RWPE1 (cell line): ENCODE data around the gene PRKAR2B.
A peak's percentile ranks its signal among the peaks of the same experiment; 100 is the strongest.
"Not testable (repeated sequence)": the region's sequence is repeated elsewhere in the genome, so short reads cannot be mapped to it uniquely, and the experiment has no call there.

ENCODE experiments used
- CTCF ChIA-PET: fragments of 350-600 bp; sonication (Branson Sonifier 250); formaldehyde crosslinking; extraction: SDS; loops from one replicate; lab custom pipeline; 2021; lab: Yijun Ruan, JAX
- POLR2A ChIA-PET: fragments of 400-600 bp; formaldehyde crosslinking; extraction: SDS; loops from one replicate; lab custom pipeline; 2020; ENCODE audit warnings: antibody characterized with exemption; ENCODE audit not compliant: low non-redundant PET; lab: Yijun Ruan, JAX
- DNase-seq: peaks from one replicate; pipeline ENCODE4 v3.0.0; 2012; ENCODE audit warnings: low spot score
- H3K27ac ChIP-seq: fragments of 450-650 bp; 2 replicates; pipeline ENCODE4 v1.5.1; 2017
- CTCF ChIP-seq: fragments of 450-650 bp; conservative IDR thresholded peaks from 2 replicates; pipeline ENCODE4 v1.5.1; 2017; ENCODE audit warnings: low read depth, mild to moderate bottlenecking

PRKAR2B gene

GRCh38 chr7:107133396-107133795 is 88.9 kb downstream of the PRKAR2B start:
- TF ChIP-seq CTCF = no peak
- H3K27ac ChIP-seq = no peak overlapping the region
- POLR2A ChIA-PET = no interaction called here
- no peak for DNase-seq
- CTCF ChIA-PET = interaction anchor here (0.6 to 0.7 kb wide), 2 partner anchors 286 to 732 kb away, joined by 3 read pairs; no protein-coding TSS in a partner anchor

GRCh38 chr7:107138696-107139420 is 94.4 kb downstream of the PRKAR2B start:
- ChIA-PET POLR2A (no interaction called here), CTCF (interaction anchor here (0.6 to 0.9 kb wide), 5 partner anchors 8 to 347 kb away, joined by 3 to 6 read pairs (median 3); no protein-coding TSS in a partner anchor)
- TF ChIP-seq CTCF = no peak
- no peak for DNase-seq
- no peak overlapping the region for H3K27ac ChIP-seq

GRCh38 chr7:107143875-107144274 is 99.4 kb downstream of the PRKAR2B start:
- CTCF ChIA-PET = interaction anchor here (0.7 kb wide), 1 partner anchor 119 kb away, joined by 4 read pairs; no protein-coding TSS in a partner anchor
- POLR2A ChIA-PET = not testable (repeated sequence)

GRCh38 chr7:107145067-107145838 is 100.7 kb downstream of the PRKAR2B start:
- DNase-seq = no peak
- ChIA-PET POLR2A (no interaction called here), CTCF (no interaction called here)
- no peak for TF ChIP-seq CTCF
- H3K27ac ChIP-seq = no peak overlapping the region

More at GRCh38 chr7:107143875-107144274, 99.4 kb downstream of the PRKAR2B start:
- H3K27ac ChIP-seq, DNase-seq: not testable (repeated sequence)

GRCh38 chr7:107147464-107148393 is 103.2 kb downstream of the PRKAR2B start:
- POLR2A ChIA-PET = no interaction called here
- CTCF ChIA-PET = interaction anchor here (0.5 to 1.8 kb wide), 10 partner anchors 10 to 630 kb away, joined by 3 to 10 read pairs (median 3); no protein-coding TSS in a partner anchor
- no peak overlapping the region for H3K27ac ChIP-seq
- peak; percentile 39 for DNase-seq
- TF ChIP-seq CTCF = peak; percentile 92

GRCh38 chr7:107148721-107149120 is 104.2 kb downstream of the PRKAR2B start:
- ChIA-PET CTCF (interaction anchor here (0.6 to 0.8 kb wide), 2 partner anchors 10 to 359 kb away, joined by 3 read pairs; no protein-coding TSS in a partner anchor), POLR2A (no interaction called here)
- no peak for TF ChIP-seq CTCF
- no peak overlapping the region for H3K27ac ChIP-seq
- DNase-seq = no peak
